HepG2 (cell line): ENCODE results near the gene OR5B2. TPM values are rescaled to one million over a fixed set of nuclear protein-coding genes. Genes with fewer than 3 reads are reported as not detected.

Experiments used
- ATAC-seq: fragments of 200-7000 bp; cut with Tn5 transposase; 3 replicates; pipeline ENCODE4 v1.9.1; 2020; ENCODE audit warnings: mild to moderate bottlenecking, moderate library complexity
- BruUV-seq: library from RNA; stranded (reverse); fragments of 400-500 nt; replicated peaks from 2 replicates; lab custom pipeline; 2021; lab: Mats Ljungman, UMichigan
- CTCF ChIA-PET: fragments of 300-600 bp; formaldehyde crosslinking; extraction: SDS; loops from one replicate; lab custom pipeline; 2021; ENCODE audit warnings: low total read pairs, inconsistent platforms, low intra/inter-chr PET ratio; lab: Yijun Ruan, JAX
- POLR2A ChIA-PET: fragments of 350-600 bp; sonication (Branson Sonifier 250); formaldehyde crosslinking; loops from one replicate; lab custom pipeline; 2020; ENCODE audit warnings: antibody characterized with exemption, inconsistent platforms; lab: Yijun Ruan, JAX
- DNase-seq: peaks from one replicate; pipeline ENCODE4 v3.0.0-alpha.2; 2015; ENCODE audit warnings: low spot score
- FAIRE-seq: peaks from 3 replicates; lab custom pipeline; 2011; peaks lifted over from hg19 to GRCh38; lab: Jason Lieb, UNC
- H2AFZ ChIP-seq: one replicate; pipeline ENCODE4 v1.6.1; 2011; ENCODE audit warnings: low read length, inconsistent platforms
- H3K27ac ChIP-seq: fragments of 300-600 bp; 3 replicates; pipeline ENCODE4 v1.8.0; 2011; ENCODE audit warnings: mixed run types, mild to moderate bottlenecking, mixed read lengths, low read length, inconsistent platforms; ENCODE audit not compliant: insufficient read depth; ENCODE audit errors: extremely low read length
- H3K27me3 ChIP-seq, 2 experiments: fragments of 200-600 bp in 1 of 2; 2 replicates in 1 of 2; 3 replicates in 1 of 2; pipeline versions ENCODE4 v1.6.0 to v1.8.0; 2011; ENCODE audit warnings: low read length in 2 of 2, mild to moderate bottlenecking in 2 of 2, moderate library complexity in 2 of 2, inconsistent platforms in 1 of 2; ENCODE audit not compliant: insufficient read depth in 2 of 2, control insufficient read depth in 1 of 2
- H3K36me3 ChIP-seq, 2 experiments: fragments of 200-600 bp in 1 of 2; replicated peaks in 1 of 2; 2 replicates in 1 of 2; 3 replicates in 1 of 2; pipeline versions ENCODE4 v1.5.1 to v1.8.0; 2011; ENCODE audit warnings: low read length in 2 of 2, inconsistent platforms in 1 of 2; ENCODE audit not compliant: insufficient read depth in 2 of 2, control insufficient read depth in 1 of 2
- H3K4me1 ChIP-seq: 2 replicates; pipeline ENCODE4 v1.5.1; 2012; ENCODE audit warnings: low read length, inconsistent platforms; ENCODE audit not compliant: insufficient read depth
- H3K4me2 ChIP-seq: 2 replicates; pipeline ENCODE4 v1.6.0; 2011; ENCODE audit warnings: low read depth, low read length, inconsistent platforms
- H3K4me3 ChIP-seq, 3 experiments: fragments of 200-600 bp in 1 of 3; sonication (generic), shearing (Covaris generic) in 1 of 3; replicated peaks in 1 of 3; 2 replicates each; pipeline ENCODE4 v1.5.1; 2011 to 2016; ENCODE audit warnings: low read length in 3 of 3, inconsistent platforms in 2 of 3, low read depth in 2 of 3, mild to moderate bottlenecking in 2 of 3, control low read depth in 1 of 3, mixed read lengths in 1 of 3; ENCODE audit not compliant: insufficient read depth in 1 of 3
- H3K79me2 ChIP-seq: one replicate; pipeline ENCODE4 v1.6.1; 2011; ENCODE audit warnings: low read length, inconsistent platforms; ENCODE audit not compliant: insufficient read depth
- H3K9ac ChIP-seq: 2 replicates; pipeline ENCODE4 v1.6.0; 2011; ENCODE audit warnings: mild to moderate bottlenecking, low read depth, low read length, inconsistent platforms; ENCODE audit not compliant: insufficient read depth
- H3K9me3 ChIP-seq: 2 replicates; pipeline ENCODE4 v1.5.1; 2012; ENCODE audit warnings: mild to moderate bottlenecking, low read length
- H4K20me1 ChIP-seq: 2 replicates; pipeline ENCODE4 v1.6.0; 2011; ENCODE audit warnings: inconsistent platforms, mild to moderate bottlenecking, low read length, moderate library complexity; ENCODE audit not compliant: insufficient read depth
- HIC2 ChIP-seq: sonication (generic); formaldehyde crosslinking; IDR thresholded peaks from 2 replicates; pipeline ENCODE4 v1.9.0; 2022; ENCODE audit warnings: low read depth, missing genetic modification reagents
- IKZF1 ChIP-seq: fragments of 450-650 bp; IDR thresholded peaks from 2 replicates; pipeline ENCODE4 v1.7.1; 2016
- JUND ChIP-seq: sonication (generic); formaldehyde crosslinking; IDR thresholded peaks from 2 replicates; pipeline ENCODE4 v1.8.0; 2022; ENCODE audit warnings: mild to moderate bottlenecking, missing genetic modification reagents
- KAT2B ChIP-seq: fragments of 150-350 bp; IDR thresholded peaks from 2 replicates; pipeline ENCODE4 v1.6.1; 2014; ENCODE audit warnings: low read depth, low read length, borderline replicate concordance
- KLF15 ChIP-seq: sonication (generic); formaldehyde crosslinking; IDR thresholded peaks from 2 replicates; pipeline ENCODE4 v1.8.1; 2023; ENCODE audit warnings: borderline replicate concordance, mild to moderate bottlenecking, inconsistent platforms, missing genetic modification reagents, mixed read lengths
- KLF9 ChIP-seq: IDR thresholded peaks from 2 replicates; pipeline ENCODE4 v1.6.1; 2016; ENCODE audit warnings: low read depth
- NFIB ChIP-seq: sonication (generic); formaldehyde crosslinking; IDR thresholded peaks from 2 replicates; pipeline ENCODE4 v1.9.0; 2021; ENCODE audit warnings: missing genetic modification reagents, mild to moderate bottlenecking, borderline replicate concordance
- PATZ1 ChIP-seq: sonication (generic); formaldehyde crosslinking; IDR thresholded peaks from 2 replicates; pipeline ENCODE4 v1.4.0; 2020; ENCODE audit warnings: missing genetic modification reagents
- PHF5A ChIP-seq: IDR thresholded peaks from one replicate; pipeline ENCODE4 v1.6.1; 2018; ENCODE audit warnings: low read depth, missing genetic modification reagents; ENCODE audit not compliant: unreplicated experiment
- PRDM10 ChIP-seq: sonication (generic); formaldehyde crosslinking; IDR thresholded peaks from 2 replicates; pipeline ENCODE4 v1.4.0; 2020; ENCODE audit warnings: low read depth, missing genetic modification reagents
- SIN3A ChIP-seq: IDR thresholded peaks from 2 replicates; pipeline ENCODE4 v1.6.1; 2011; ENCODE audit warnings: low read depth, mild to moderate bottlenecking, control low read depth, low read length, borderline replicate concordance
- SP5 ChIP-seq: IDR thresholded peaks from 2 replicates; pipeline ENCODE4 v1.6.1; 2016; ENCODE audit warnings: low read depth, borderline replicate concordance
- ZBTB2 ChIP-seq: sonication (generic); formaldehyde crosslinking; IDR thresholded peaks from 2 replicates; pipeline ENCODE4 v1.8.0; 2022; ENCODE audit warnings: low read depth, missing genetic modification reagents
- ZFP1 ChIP-seq: IDR thresholded peaks from 2 replicates; pipeline ENCODE4 v1.6.1; 2016
- ZNF746 ChIP-seq: sonication (generic); formaldehyde crosslinking; IDR thresholded peaks from 2 replicates; pipeline ENCODE4 v1.8.0; 2022; ENCODE audit warnings: mild to moderate bottlenecking, missing genetic modification reagents
- ZNF784 ChIP-seq: sonication (generic); formaldehyde crosslinking; IDR thresholded peaks from 2 replicates; pipeline ENCODE4 v1.5.1; 2020; ENCODE audit warnings: missing genetic modification reagents, mild to moderate bottlenecking, borderline replicate concordance
- WGBS: methylation state at CpG from one replicate; pipeline ENCODE4 v1.1.6; 2017; ENCODE audit warnings: low lambda C conversion rate; 5-methylcytosine and 5-hydroxymethylcytosine counted together
- in situ Hi-C: cut with HindIII; loops from 2 replicates; pipeline ENCODE4 v1.10.0; 2017; ENCODE audit warnings: low pct_unique_long_range_greater_than_20kb; ENCODE audit not compliant: extremely low pct_ligation_motif_present
- intact Hi-C: fragments of 100-400 bp; cut with micrococcal nuclease; formaldehyde crosslinking; loops from one replicate; pipeline ENCODE4 v1.10.0; 2022; ENCODE audit not compliant: unreplicated experiment
- polyA plus RNA-seq, 8 experiments: library from polyadenylated mRNA; depleted of rRNA in 3 of 8; stranded (reverse) in 7 of 8; unstranded in 1 of 8; fragments of >200 nt; fragmentation: Illumina TruSeq in 4 of 8; extraction: Trizol in 4 of 8; gene quantifications; 2 replicates each; pipeline versions ENCODE4 v1.2.1 to v1.2.3, GENCODE V29; 2011 to 2016; ENCODE audit warnings: low read depth in 4 of 8, missing spikeins in 1 of 8, mixed read lengths in 1 of 8; ENCODE audit not compliant: insufficient read depth in 1 of 8
- total RNA-seq, 5 experiments: library from RNA; depleted of rRNA; stranded (reverse); fragments of >200 nt; fragmentation: Illumina TruSeq; extraction: Trizol; gene quantifications; 2 replicates each; pipeline ENCODE4 v1.2.3, GENCODE V29; 2016; ENCODE audit warnings: low read depth in 1 of 5

OR5B2 gene
- total and polyA plus RNA-seq, 2 of the 13 experiments (the other 11 are each of a cell fraction or from before 2014, with no cell fraction given), result not detected

GRCh38 chr11:58406774-58407173 lies 21.1 kb downstream of the OR5B2 start, which contains the start of gene OR5B3:
TSS of gene OR5B3 (minus strand) at chr11:58406874. CDS start at chr11:58403409, 3,465 bp downstream.
- H2AFZ ChIP-seq, result no peak within 1 kb of the TSS
- DNase-seq (no peak), FAIRE-seq (no peak), ATAC-seq (no peak)
- H3K4me3 ChIP-seq, result no peak within 1 kb of the TSS
- in situ Hi-C loops (loop anchor here (25.0 kb wide), 1 partner anchor 106 kb away; the partner anchor contains the start of gene OR5B21), intact Hi-C loops (no loop called here)
- peaks cover 7% of the 10 kb centered on the region; the same call in 1 of the 2 replicates for H3K9me3 ChIP-seq
- BruUV-seq, result no TSS peak
- H4K20me1 ChIP-seq, result no peaks in the 10 kb centered on the region
- H3K4me1 ChIP-seq, result no peaks in the 10 kb centered on the region
- CTCF ChIA-PET, result no interaction called here
- H3K79me2 ChIP-seq, result no peaks in the 10 kb centered on the region
- no peak within 1 kb of the TSS for H3K27ac ChIP-seq
- no peaks in the 10 kb centered on the region for H3K36me3 ChIP-seq
- H3K27me3 ChIP-seq, result no peaks in the 10 kb centered on the region; a peak in 1 of 5 replicates
- no peak within 1 kb of the TSS for H3K4me2 ChIP-seq
- H3K9ac ChIP-seq, result no peak within 1 kb of the TSS
- 0% methylated on average over 1 of the region's 1 CpG for WGBS
- POLR2A ChIA-PET, result no interaction called here
- TF ChIP-seq SIN3A, result no peak
- no peak for TF ChIP-seq PRDM10 (CRISPR knock-in tag)
- no peak for TF ChIP-seq KAT2B
- no peak for TF ChIP-seq ZFP1
- TF ChIP-seq NFIB (CRISPR knock-in tag), result no peak
- TF ChIP-seq ZBTB2 (CRISPR knock-in tag), result no peak
- no peak for TF ChIP-seq SP5 (CRISPR knock-in tag)
- TF ChIP-seq KLF9 (CRISPR knock-in tag), result no peak
- no peak for TF ChIP-seq ZNF784
- TF ChIP-seq PATZ1 (CRISPR knock-in tag), result no peak
- TF ChIP-seq ZNF746 (CRISPR knock-in tag), result no peak
- TF ChIP-seq KLF15 (CRISPR knock-in tag), result no peak
- no peak for TF ChIP-seq HIC2
- no peak for TF ChIP-seq JUND (CRISPR knock-in tag)
- TF ChIP-seq IKZF1, result no peak
- no peak for TF ChIP-seq PHF5A
